Breast epithelium (tissue), 4 donors: ENCODE results near the gene CHCHD6. TPM values are rescaled to one million over a fixed set of nuclear protein-coding genes. Genes with fewer than 3 reads are reported as not detected.
"Not testable (repeated sequence)": the region's sequence is repeated elsewhere in the genome, so short reads cannot be mapped to it uniquely, and the experiment has no call there.

Experiments
- DNase-seq, 2 donors: peaks; one replicate each; pipeline ENCODE4 v3.0.0-alpha.2; 2019; ENCODE audit warnings: low spot score in 2 of 2
- H3K27ac ChIP-seq, 2 donors: fragments of 200-600 bp; sonication (generic) in 1 of 2; one replicate each; pipeline ENCODE4 v1.5.1; 2016 to 2019; ENCODE audit warnings: mild to moderate bottlenecking in 1 of 2
- H3K27me3 ChIP-seq, 2 donors: fragments of 200-600 bp; sonication (generic) in 1 of 2; one replicate each; pipeline versions ENCODE4 v1.5.1 to v1.6.0; 2017 to 2019; ENCODE audit warnings: control low read depth in 1 of 2, mild to moderate bottlenecking in 1 of 2
- H3K36me3 ChIP-seq: fragments of 200-600 bp; one replicate; pipeline ENCODE4 v1.5.1; 2019
- H3K4me1 ChIP-seq, 2 donors: fragments of 200-600 bp; sonication (generic); one replicate each; pipeline ENCODE4 v1.5.1; 2016 to 2019; ENCODE audit warnings: control low read depth in 1 of 2
- H3K4me3 ChIP-seq, 3 donors: fragments of 200-600 bp; sonication (generic); 1 replicate in 2 of 3; 2 replicates in 1 of 3; pipeline ENCODE4 v1.5.1; 2016 to 2019; ENCODE audit warnings: mild to moderate bottlenecking in 3 of 3, moderate library complexity in 2 of 3
- H3K9me3 ChIP-seq, 2 donors: fragments of 200-600 bp; sonication (generic) in 1 of 2; one replicate each; pipeline ENCODE4 v1.5.1; 2016 to 2019; ENCODE audit warnings: control low read depth in 1 of 2
- POLR2A ChIP-seq: fragments of 450-650 bp; IDR thresholded peaks from one replicate; pipeline ENCODE4 v1.6.1; 2016; ENCODE audit warnings: antibody characterized with exemption, mild to moderate bottlenecking, moderate library complexity
- POLR2AphosphoS5 ChIP-seq, 3 donors: sonication (generic); formaldehyde crosslinking; IDR thresholded peaks; one replicate each; pipeline ENCODE4 v1.6.1; 2017; ENCODE audit warnings: antibody characterized with exemption in 3 of 3
- intact Hi-C: fragments of 100-400 bp; cut with DNase I; formaldehyde crosslinking; loops from one replicate; pipeline ENCODE4 v1.15.1; 2023; ENCODE audit warnings: low total_unique reads
- total RNA-seq, 3 donors: library from RNA; depleted of rRNA; stranded (reverse); fragments of >200 nt; gene quantifications; one replicate each; pipeline ENCODE4 v1.1.0, GENCODE V29; 2016
- TF ChIP-seq, protein P1 (sequence below), 3 donors: fragments of 450-650 bp; IDR thresholded peaks; one replicate each; pipeline ENCODE4 v1.5.1; 2016 to 2017; ENCODE audit warnings: antibody characterized with exemption in 3 of 3, mild to moderate bottlenecking in 3 of 3, moderate library complexity in 3 of 3

The CHCHD6 gene
- total RNA-seq, 3 donors from 2014 or later: 12.2 to 21.2 (median 19.3) TPM

DNA sequence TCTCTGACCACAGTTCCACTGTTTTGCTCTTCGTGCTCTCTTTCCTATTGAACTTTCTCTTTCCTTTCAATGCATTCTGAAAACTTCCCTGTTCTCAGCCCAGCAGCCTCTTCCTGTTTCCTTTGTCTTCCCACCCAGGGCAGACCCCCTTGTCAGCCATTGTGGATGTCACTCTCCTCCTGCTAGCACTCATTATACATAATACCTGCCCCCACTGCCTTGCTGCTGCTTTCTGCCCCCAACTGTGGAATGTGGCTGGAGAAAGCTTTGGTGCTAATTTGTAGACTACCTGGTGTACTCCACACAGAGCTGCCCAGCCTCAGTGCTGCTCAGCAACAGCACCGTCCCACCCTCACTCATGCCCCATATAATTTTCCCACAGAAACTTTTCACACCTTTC, 80.2 kb downstream of the CHCHD6 start:
- DNase-seq: no peak
- Histone ChIP-seq H3K4me3 (no peak overlapping the region), H3K27me3 (no peaks in the 10 kb centered on the region), H3K9me3 (no peaks in the 10 kb centered on the region), H3K4me1 (no peaks in the 10 kb centered on the region), H3K36me3 (no peaks in the 10 kb centered on the region), H3K27ac (no peak overlapping the region)
- no peak for TF ChIP-seq POLR2A
- TF ChIP-seq POLR2AphosphoS5 (IDR thresholded peaks at IDR 0.05): no peak
- TF ChIP-seq, protein P1, sequence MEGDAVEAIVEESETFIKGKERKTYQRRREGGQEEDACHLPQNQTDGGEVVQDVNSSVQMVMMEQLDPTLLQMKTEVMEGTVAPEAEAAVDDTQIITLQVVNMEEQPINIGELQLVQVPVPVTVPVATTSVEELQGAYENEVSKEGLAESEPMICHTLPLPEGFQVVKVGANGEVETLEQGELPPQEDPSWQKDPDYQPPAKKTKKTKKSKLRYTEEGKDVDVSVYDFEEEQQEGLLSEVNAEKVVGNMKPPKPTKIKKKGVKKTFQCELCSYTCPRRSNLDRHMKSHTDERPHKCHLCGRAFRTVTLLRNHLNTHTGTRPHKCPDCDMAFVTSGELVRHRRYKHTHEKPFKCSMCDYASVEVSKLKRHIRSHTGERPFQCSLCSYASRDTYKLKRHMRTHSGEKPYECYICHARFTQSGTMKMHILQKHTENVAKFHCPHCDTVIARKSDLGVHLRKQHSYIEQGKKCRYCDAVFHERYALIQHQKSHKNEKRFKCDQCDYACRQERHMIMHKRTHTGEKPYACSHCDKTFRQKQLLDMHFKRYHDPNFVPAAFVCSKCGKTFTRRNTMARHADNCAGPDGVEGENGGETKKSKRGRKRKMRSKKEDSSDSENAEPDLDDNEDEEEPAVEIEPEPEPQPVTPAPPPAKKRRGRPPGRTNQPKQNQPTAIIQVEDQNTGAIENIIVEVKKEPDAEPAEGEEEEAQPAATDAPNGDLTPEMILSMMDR (IDR thresholded peaks at IDR 0.05): no peak
- intact Hi-C loops: loop anchor here (10.0 kb wide), 1 partner anchor 309 kb away; the partner anchor contains the start of gene ZXDC

DNA sequence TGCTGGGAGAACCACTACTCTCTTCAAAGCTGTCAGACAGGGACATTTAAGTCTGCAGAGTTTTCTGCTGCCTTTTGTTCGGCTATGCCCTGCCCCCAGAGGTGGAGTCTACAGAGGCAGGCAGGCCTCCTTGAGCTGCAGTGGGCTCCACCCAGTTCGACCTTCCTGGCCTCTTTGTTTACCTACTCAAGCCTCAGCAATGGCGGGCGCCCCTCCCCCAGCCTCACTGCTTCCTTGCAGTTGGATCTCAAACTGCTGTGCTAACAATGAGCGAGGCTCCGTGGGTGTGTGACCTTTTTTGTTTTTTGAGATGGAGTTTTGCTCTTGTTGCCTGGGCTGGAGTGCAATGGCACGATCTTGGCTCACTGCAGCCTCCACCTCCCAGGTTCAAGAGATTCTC, 87.3 kb downstream of the CHCHD6 start:
- intact Hi-C loops, H3K4me3 ChIP-seq, H3K9me3 ChIP-seq, H3K36me3 ChIP-seq, DNase-seq, H3K4me1 ChIP-seq, H3K27ac ChIP-seq, H3K27me3 ChIP-seq: not testable (repeated sequence)

DNA sequence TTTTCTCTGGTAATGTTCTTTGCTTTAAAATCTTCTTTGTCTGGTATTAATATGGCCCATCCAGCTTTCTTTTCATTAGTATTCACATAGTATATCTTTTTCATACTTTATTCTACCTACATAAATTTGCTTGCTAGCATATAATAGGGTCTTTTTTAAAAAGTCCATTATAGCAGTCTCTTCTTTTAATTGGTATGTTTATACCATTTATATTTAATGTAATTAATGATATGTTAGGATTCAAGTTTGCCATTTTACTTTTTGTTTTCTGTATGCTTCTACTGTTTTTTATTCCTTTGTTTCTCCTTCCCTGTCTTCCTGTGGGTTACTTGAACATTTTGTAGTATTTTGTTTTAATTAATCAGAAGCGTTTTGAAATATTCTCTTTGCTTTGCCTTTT, 89.0 kb downstream of the CHCHD6 start:
- no peak for DNase-seq
- intact Hi-C loops: no loop called here
- H3K27ac ChIP-seq: no peak overlapping the region
- H3K9me3 ChIP-seq: peaks cover 4 to 8% of the 10 kb centered on the region in 2 donors
- H3K4me3 ChIP-seq: no peak overlapping the region
- H3K27me3 ChIP-seq: no peaks in the 10 kb centered on the region
- TF ChIP-seq POLR2AphosphoS5 (IDR thresholded peaks at IDR 0.05) (no peak), POLR2A (no peak)
- H3K36me3 ChIP-seq: no peaks in the 10 kb centered on the region
- no peaks in the 10 kb centered on the region for H3K4me1 ChIP-seq

DNA sequence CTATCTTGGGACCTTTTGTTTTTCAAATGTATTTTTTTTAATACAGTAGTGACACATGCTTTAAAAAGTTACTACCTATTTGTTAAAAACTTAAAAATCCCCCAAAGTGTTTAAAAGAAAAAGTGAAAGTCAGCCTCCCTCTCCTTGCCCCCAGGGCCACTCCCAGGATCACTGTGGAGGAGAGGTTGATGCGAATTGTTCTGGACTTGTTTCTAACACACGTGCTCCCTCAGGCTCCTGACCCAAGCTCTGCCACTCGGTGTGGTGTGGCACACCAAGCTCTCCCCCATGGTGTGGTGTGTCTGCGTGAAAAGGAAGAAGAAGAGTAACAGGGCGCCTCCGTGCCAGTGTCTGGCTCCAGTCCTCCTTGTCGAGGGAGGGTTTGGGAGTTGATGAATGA, 93.5 kb downstream of the CHCHD6 start:
- H3K27ac ChIP-seq: no peak overlapping the region
- no peaks in the 10 kb centered on the region for H3K4me1 ChIP-seq
- intact Hi-C loops: no loop called here
- H3K4me3 ChIP-seq: no peak overlapping the region
- no peaks in the 10 kb centered on the region for H3K27me3 ChIP-seq
- TF ChIP-seq POLR2AphosphoS5 (IDR thresholded peaks at IDR 0.05) (no peak), POLR2A (no peak)
- TF ChIP-seq, protein P1 (IDR thresholded peaks at IDR 0.05): no peak
- H3K36me3 ChIP-seq: no peaks in the 10 kb centered on the region
- DNase-seq: no peak
- H3K9me3 ChIP-seq: peaks cover 0 to 8% of the 10 kb centered on the region in 2 donors

DNA sequence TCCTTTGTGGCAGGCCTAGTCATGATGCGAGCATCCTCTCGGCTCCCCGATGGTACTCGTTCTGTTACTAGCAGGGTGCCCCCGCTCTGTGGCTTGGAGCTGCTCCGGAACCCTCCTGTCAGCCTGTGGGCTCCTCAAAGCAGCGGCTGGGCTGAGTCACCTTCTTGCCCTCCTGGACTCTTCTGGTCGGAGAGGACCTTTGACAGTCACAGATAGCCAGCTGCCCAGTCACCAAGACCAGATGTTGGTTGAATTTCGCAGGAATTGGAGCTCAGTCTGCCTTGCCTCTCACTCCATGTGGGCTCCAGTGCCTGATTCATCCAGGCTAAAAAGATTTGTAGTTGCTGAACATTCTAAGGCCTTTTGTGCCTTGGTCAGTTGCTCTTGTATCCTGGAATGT, 94.5 kb downstream of the CHCHD6 start:
- no peak overlapping the region for H3K4me3 ChIP-seq
- H3K36me3 ChIP-seq: no peaks in the 10 kb centered on the region
- no peaks in the 10 kb centered on the region for H3K9me3 ChIP-seq
- DNase-seq: no peak
- no peak overlapping the region for H3K27ac ChIP-seq
- TF ChIP-seq, protein P1 (IDR thresholded peaks at IDR 0.05): no peak
- TF ChIP-seq POLR2AphosphoS5 (IDR thresholded peaks at IDR 0.05) (no peak), POLR2A (no peak)
- intact Hi-C loops: no loop called here
- H3K27me3 ChIP-seq: no peaks in the 10 kb centered on the region
- H3K4me1 ChIP-seq: no peaks in the 10 kb centered on the region

DNA sequence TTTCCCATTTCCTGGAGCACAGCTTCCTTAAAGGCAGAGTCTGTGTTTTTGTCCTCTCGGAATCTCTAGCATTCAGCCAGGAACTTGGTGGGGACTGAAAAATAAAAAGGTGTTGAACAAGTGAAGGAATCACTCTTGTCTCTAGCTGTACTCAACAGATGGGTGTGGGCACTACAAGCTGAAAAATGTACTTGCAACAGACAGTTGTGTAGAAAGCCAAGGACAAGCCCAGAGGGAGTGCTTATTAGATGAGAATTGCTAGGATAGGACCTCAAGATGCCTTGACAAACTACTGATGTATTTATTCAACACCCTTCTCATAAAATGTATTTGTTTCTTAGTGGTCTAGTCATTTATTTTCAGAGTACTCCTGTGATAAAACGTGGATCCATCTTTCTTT, 95.1 kb downstream of the CHCHD6 start:
- DNase-seq: no peak
- no peak overlapping the region for H3K4me3 ChIP-seq
- H3K27me3 ChIP-seq: no peaks in the 10 kb centered on the region
- intact Hi-C loops: no loop called here
- H3K9me3 ChIP-seq: no peaks in the 10 kb centered on the region
- no peak overlapping the region for H3K27ac ChIP-seq
- no peaks in the 10 kb centered on the region for H3K36me3 ChIP-seq
- no peaks in the 10 kb centered on the region for H3K4me1 ChIP-seq
- TF ChIP-seq POLR2AphosphoS5 (IDR thresholded peaks at IDR 0.05) (no peak), POLR2A (no peak)
- TF ChIP-seq, protein P1 (IDR thresholded peaks at IDR 0.05): no peak

DNA sequence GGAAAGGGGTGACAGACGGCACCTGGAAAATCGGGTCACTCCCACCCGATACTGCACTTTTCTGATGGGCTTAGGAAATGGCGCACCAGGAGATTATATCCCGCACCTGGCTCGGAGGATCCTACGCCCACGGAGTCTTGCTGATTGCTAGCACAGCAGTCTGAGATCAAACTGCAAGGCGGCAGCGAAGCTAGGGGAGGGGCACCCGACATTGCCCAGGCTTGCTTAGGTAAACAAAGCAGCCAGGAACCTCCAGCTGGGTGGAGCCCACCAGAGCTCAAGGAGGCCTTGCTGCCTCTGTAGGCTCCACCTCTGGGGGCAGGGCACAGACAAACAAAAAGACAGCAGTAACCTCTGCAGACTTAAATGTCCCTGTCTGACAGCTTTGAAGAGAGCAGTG, 97.3 kb downstream of the CHCHD6 start:
- DNase-seq, H3K4me3 ChIP-seq, H3K27me3 ChIP-seq, intact Hi-C loops, H3K36me3 ChIP-seq, H3K27ac ChIP-seq, H3K9me3 ChIP-seq, H3K4me1 ChIP-seq: not testable (repeated sequence)
